GM12873 (cell line): ENCODE data around the gene SDHB.

ENCODE experiments used
- TF ChIP-seq, protein P1 (sequence below): IDR thresholded peaks from 2 replicates; pipeline ENCODE4 v1.5.1; 2012; ENCODE audit warnings: low read depth, mild to moderate bottlenecking, moderate library complexity, low read length, control low read depth; ENCODE audit not compliant: insufficient read depth; ENCODE audit errors: missing control alignments

SDHB gene

DNA sequence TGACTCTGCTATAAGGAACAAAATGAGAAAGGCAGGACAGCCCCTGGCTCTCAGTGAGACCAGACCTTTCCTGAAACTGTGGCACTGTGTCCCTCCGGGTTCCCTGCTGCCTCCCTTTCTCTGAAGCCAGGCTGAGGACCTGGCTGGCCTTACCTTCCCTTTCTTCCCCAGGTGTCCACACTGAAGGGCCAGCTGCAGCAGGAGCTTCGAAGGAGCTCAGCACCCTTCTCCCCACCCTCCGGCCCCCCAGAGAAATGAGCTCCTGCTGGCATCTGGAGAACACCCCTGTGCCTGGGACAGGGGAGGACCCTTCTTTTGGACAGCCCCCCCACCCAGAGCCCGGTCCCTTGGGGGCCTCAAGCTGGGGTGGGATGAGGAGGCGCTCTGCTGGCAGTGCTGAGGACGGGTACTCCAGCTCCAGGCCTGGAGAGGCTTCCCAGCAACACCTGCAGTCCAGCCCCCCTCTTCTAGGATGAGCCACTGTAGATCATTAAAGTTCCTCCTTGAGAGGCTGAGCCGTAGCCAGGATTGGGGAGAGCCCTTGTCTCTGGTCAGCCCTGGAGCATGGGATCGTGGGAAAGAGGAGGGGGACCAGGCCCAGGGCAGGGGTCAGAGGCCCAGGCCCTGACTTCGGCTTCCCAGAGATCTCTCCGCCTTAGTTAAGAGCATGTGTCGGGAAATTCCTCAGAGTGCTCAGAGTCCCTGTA, 81.5 kb downstream of the SDHB start:
- TF ChIP-seq, protein P1, sequence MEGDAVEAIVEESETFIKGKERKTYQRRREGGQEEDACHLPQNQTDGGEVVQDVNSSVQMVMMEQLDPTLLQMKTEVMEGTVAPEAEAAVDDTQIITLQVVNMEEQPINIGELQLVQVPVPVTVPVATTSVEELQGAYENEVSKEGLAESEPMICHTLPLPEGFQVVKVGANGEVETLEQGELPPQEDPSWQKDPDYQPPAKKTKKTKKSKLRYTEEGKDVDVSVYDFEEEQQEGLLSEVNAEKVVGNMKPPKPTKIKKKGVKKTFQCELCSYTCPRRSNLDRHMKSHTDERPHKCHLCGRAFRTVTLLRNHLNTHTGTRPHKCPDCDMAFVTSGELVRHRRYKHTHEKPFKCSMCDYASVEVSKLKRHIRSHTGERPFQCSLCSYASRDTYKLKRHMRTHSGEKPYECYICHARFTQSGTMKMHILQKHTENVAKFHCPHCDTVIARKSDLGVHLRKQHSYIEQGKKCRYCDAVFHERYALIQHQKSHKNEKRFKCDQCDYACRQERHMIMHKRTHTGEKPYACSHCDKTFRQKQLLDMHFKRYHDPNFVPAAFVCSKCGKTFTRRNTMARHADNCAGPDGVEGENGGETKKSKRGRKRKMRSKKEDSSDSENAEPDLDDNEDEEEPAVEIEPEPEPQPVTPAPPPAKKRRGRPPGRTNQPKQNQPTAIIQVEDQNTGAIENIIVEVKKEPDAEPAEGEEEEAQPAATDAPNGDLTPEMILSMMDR: no peak

DNA sequence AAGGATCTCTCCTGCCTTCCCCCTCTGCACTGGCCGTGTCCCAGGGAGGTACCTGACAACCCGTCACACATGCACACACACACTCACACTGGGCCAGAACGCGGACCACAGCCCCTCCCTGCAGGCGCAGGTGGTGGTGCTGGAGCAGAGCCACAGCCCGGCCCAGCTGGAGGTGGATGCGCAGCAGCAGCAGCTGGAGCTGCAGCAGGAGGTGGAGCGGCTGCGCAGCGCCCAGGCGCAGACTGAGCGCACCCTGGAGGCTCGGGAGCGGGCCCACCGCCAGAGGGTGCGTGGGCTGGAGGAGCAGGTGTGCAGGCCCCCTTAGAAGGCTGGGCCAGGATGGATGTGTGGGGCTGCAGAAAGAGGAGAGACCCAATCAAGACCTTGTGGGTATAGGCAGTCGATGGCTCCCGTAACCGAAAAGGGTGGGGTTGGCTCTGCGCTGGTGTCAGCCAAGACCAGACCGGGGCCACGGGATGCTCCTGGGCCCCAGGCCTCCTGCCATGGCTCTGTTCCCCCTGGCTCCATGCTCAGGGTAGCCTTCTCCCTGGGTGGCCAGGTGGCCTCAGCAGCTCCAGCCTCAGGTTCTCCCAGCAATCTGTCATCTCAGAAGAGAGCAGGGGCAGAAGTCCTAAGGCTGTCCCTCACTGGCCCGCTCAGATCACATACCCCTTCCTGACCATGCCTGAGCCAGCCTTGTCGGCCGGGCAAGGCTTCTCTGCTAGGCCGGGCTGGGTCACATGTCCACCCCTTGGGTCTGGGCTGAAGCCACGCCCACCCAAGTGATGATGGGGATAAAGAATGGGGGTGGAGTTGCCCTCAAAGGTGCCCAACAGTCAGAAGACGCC, 82.3 kb downstream of the SDHB start:
- TF ChIP-seq, protein P1: no peak

DNA sequence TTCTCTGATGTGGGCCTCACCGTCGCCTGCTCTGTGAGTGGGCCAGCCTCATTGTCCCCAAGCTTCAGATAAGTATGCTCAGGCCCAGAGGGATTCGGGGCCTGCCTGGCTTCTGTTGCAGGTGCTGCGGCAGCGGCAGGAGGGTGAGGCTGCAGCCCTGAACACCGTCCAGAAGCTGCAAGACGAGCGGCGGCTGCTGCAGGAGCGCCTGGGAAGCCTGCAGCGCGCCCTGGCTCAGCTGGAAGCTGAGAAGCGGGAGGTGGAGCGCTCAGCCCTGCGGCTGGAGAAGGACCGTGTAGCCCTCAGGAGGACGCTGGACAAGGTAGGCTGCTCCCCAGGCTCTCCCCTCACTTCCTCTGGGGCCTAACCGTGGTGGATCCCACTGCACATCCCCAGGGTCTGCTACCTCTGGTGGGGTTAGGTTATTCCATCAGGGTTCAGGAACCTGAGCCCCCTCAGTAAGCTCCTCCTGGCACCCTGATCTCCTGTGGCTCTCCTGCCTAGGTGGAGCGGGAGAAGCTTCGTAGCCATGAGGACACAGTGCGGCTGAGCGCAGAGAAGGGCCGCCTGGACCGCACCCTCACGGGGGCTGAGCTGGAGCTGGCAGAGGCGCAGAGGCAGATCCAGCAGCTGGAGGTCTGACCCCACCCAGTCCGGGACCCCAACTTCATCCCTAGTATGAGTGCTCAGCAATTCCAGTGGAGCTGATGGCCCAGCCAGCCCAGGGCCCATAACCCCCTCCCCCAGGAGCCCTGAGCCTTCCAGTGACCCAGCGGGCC, 83.5 kb downstream of the SDHB start:
- TF ChIP-seq, protein P1: no peak

DNA sequence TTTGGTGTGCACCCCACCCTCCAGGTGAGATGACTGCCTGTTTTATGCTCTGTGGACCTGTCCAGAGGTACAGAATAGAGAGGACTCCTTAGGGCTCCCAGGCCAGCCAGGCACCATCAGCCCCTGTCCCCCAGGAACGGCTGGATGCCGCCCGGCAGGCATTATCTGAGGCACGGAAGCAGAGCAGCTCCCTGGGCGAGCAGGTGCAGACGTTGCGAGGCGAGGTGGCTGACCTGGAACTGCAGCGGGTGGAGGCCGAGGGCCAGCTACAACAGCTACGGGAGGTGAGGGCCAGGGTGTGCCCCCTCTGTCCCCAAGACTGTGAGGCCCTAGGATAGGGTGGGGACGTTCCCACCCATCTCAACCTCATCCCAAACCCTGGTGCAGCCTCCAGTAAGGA, 84.2 kb downstream of the SDHB start:
- TF ChIP-seq, protein P1: no peak

DNA sequence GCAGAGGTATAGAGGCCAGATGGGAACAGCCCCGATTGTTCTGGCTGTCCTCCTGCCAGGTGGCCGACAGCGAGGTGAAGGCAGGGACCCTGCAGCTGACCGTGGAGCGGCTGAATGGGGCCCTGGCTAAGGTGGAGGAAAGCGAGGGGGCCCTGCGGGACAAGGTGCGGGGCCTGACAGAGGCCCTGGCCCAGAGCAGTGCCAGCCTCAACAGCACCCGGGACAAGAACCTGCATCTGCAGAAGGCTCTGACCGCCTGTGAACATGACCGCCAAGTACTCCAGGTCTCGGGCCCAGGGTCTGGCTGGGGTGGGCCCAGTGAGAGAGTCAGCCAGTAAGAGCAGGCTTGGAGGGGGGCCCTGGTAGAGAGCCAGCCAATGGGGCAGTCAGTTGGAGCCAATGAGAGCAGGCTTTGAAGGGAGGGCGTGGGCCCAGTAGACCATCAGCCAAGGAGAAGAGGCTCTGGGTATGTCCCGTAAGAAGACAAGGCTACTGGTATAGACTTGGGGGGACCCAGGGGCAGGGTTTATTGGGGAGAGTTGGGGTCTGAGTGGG, 84.7 kb downstream of the SDHB start:
- TF ChIP-seq, protein P1: no peak
